Stimulated activated CD8-positive, alpha-beta memory T cell treated with anti-CD3 and anti-CD28 coated beads, Interleukin-15, amount 100 ng/mL, for 4 hours (primary cell): Measurements from ENCODE around the gene EXTL2.
"Not testable (repeated sequence)": the region's sequence is repeated elsewhere in the genome, so short reads cannot be mapped to it uniquely, and the experiment has no call there.

Experiments used
- DNase-seq, 2 donors: peaks; one replicate each; pipeline ENCODE4 v3.0.0-alpha.2; 2020; ENCODE audit warnings: low read depth in 2 of 2

Gene EXTL2, protein sequence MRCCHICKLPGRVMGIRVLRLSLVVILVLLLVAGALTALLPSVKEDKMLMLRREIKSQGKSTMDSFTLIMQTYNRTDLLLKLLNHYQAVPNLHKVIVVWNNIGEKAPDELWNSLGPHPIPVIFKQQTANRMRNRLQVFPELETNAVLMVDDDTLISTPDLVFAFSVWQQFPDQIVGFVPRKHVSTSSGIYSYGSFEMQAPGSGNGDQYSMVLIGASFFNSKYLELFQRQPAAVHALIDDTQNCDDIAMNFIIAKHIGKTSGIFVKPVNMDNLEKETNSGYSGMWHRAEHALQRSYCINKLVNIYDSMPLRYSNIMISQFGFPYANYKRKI

GRCh38 chr1:100894603-100895539, at the start of gene EXTL2:
Gene EXTL2 (minus strand): TSS chr1:100894842. CDS start chr1:100888757, 6,085 bp downstream.
- peak; percentile 24 to 31 for DNase-seq

GRCh38 chr1:100943533-100943932, 48.9 kb upstream of the EXTL2 start:
- no peak for DNase-seq

GRCh38 chr1:100942304-100943046, 47.8 kb upstream of the EXTL2 start:
- DNase-seq: no peak

DNA sequence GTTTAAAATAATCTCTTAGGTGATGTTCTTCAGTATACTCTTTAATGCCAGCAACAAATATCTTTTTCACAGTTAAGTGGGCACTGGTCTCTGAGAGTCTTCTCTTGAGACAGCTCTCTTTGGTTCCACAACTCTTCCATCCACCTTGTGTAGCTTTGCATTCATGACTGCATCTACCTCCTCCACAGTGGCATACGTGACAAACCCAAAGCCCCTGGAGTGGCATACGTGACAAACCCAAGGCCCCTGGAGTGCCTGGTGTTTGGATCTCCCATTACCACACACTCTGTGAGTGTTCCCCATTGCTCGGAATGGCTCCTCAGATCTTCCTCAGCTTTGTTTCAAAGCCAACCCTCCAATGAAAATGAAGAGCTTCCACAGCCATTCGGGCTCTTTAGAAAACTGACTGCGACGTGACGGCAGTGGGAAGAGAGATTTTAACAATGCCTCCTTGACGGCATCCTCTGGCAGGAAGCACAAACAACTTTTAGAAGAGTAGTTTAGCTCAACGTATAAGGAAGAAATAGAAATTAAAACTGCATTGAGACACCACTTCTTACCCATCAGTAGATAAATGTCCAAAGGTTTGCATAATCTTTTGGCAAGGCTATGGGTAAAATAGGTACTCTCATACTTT, 47.1 kb upstream of the EXTL2 start:
- no peak for DNase-seq

DNA sequence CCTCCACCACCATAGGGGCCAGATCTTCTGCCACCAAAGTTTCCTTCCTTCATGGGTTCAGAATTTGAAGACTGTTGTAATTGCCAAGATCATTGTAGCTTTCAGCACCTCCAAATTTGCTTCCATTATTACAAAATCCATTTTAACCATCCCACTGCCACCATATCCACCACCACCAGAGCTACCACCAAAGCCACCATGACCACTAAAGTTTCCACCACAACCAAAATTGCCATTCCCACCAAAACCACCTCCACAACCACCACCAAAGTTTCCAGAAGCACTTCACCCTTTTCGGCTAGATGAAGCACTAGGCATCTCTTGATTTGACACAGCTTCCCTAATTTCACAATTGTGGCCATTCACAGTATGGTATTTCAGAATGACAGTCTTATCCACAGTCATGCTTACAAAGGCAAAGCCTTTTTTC, 46.5 kb upstream of the EXTL2 start:
- no peak for DNase-seq

DNA sequence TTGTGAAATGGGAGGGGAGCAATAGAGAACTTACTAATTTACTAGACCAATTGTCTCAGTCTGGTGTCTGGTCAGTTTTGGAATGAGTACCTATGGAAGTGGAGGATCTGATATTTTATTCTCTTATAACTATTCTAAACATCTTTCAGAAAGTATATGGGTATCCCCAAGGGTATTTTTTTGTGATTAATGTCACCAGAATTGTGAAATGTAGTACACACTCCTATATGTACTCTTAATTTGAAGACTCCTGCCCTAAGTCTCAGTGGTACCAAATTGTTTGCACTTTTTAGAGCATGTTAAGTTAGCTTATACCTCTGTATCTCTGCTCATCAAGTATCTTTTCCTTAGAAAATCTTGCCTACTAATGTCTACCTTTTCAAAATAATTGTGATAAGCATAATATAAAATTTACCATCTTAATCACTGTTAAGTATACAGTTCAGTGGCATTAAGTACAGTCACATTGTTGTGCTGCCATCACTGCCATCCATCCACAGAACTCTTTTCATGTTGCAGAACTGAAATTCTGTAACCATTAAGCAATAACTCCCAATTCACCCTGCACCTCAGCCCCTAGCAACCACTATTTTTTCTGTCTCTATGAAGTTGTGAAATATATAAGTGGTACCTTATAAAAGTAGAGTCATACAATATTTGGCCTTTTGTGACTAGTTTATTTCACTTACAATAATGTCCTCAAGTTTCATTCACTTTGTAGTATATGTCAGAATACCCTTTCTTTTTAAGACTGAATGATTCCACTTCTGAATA, 41.7 kb upstream of the EXTL2 start:
- no peak for DNase-seq

GRCh38 chr1:100933555-100933954, 38.9 kb upstream of the EXTL2 start:
- not testable (repeated sequence) for DNase-seq

GRCh38 chr1:100931716-100932115, 37.1 kb upstream of the EXTL2 start:
- DNase-seq: no peak

GRCh38 chr1:100930494-100930893, 35.9 kb upstream of the EXTL2 start:
- no peak for DNase-seq

- no peak for DNase-seq
Observed at GRCh38 chr1:100928128-100928527, 33.5 kb upstream of the EXTL2 start.

- no peak for DNase-seq
Observed at GRCh38 chr1:100927276-100927675, 32.6 kb upstream of the EXTL2 start.

DNA sequence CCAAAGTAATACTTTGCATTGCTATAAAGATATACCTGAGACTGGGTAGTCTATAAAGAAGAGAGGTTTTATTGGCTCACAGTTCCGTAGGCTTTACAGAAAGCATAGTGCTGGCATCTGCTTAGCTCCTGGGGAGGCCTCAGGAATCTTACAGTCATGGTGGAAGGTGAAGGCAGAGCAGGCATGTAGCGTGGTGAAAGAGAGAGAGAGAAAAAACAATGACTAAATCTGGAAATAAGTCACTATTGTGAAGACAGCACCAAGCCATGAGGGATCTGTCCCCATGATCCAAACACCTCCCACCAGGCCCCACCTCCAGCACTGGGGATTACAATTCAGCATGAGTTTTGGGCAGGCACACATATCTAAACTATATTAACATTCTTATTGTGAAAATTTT, 31.6 kb upstream of the EXTL2 start:
- DNase-seq: no peak

DNA sequence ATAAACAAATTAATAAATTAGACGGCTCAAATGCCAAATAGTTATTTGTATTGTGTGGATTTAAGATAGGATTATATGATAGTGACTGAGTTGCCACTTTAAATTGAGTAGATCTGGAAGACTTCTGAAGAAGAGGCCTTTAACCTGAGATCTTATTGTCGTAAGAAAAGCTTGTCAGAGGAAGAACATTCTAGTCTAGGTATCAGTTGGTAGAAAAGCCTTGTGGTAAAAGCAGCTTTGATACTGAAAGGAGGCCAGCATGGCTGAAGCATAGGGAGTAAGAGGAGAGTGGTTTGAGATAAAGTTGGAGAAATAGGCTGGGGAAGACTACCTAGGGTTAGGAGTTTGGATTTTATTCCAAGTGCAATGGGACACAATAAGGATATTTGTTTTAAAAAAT, 30.3 kb upstream of the EXTL2 start:
- no peak for DNase-seq

GRCh38 chr1:100924212-100924611, 29.6 kb upstream of the EXTL2 start:
- DNase-seq: no peak

DNA sequence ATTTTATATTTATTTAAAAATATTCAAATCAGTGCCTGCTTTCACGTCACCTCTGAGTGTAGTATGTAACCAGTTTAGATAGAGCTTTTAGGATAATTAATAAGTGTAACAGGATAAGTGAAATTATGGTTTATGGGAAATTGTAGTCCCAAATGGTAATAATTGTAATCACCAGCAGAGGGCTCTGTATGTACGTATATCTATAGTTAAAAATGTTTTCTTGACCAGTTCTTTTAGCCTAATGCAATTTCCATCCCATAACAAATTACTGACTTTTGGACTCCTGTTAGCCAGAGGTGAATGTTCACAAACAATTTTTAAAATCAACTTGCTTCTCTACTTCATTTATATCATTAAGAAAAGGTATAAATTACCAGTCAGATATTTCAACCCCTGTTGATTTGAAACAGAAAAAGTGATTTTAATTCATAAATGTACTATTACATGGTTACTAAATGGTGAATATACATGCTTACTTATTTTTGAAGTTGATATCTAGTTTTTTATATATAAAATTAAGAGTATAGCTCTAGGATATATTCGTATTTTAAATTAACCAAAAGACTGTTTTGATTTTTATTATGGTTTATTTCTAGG, 26.6 kb upstream of the EXTL2 start:
- no peak for DNase-seq

DNA sequence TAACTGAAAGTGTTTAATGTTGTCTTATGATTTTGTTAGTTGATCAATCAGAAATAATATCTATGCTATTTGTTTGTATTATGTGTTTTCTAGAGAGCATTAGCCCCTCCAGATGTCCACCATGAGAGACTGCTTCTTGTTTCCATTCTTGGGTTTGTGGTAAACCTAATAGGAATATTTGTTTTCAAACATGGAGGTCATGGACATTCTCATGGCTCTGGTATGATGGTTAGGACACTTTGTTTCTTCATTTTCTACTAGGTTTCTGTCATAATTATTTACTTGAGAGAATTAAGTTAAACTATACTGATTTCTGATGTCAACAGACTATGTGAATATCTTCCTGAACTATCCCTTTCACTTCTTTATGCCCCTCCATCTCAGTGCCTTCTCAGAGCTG, 17.4 kb upstream of the EXTL2 start:
- no peak for DNase-seq

DNA sequence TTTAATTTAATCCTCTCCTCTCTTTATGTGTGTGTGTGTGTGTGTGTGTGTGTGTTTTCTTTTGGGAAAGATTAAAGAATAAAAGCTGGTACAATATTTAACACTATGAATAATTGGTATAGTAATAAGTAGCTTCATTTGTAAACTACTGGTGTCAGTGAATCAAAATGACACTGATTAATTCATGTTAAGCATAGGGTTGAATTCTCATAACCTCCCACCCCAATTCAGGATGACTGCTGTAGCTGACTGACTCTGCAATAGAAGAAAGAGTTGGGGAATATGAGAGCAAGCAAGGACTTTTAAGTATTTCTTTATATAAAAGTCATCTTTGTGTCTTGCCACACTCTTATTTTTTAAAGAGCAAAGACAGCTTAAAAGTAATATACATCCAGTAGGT, 14.4 kb upstream of the EXTL2 start:
- DNase-seq: no peak

DNA sequence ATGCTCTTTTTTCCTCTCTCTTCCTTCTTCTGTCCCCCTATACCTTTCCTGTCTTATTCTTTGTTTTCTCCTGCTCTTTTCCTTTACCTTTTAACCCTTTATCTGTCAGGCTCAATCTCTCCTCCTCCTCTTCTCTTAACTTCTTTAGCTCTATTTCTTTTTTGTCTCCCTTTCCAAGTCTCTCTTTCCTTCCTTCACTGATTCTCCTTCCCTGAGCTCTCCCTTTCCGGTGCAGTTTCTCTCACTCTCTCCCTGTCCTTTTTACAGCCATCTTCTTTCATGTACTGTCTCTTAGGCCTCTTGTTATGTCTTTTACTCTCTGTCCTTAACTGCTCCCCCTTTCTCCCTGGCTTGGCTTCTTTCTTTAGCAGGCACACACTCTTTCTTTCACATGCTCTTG, 13.2 kb upstream of the EXTL2 start:
- DNase-seq: no peak

DNA sequence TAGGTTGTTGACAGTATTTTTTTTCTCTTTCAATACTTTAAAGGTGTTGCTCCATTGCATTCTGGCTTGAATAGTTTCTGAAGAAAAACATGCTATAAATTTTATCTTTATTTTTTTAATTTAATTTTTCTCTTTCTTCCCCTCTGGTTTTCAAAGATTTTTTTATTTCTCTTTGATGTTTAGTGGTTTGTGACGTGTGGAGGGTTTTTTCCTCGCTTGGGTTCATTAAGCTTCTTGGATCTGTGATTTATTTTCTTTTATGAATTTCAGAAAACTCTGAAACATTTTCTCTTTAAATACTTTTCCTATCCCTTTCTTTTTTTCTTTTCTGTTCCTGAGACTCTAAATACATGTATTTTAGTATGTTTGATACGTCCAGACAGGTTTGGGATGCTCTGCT, 10.5 kb upstream of the EXTL2 start:
- DNase-seq: no peak

- DNase-seq: no peak
Observed at GRCh38 chr1:100904528-100904927, 9.9 kb upstream of the EXTL2 start.

- no peak for DNase-seq
Observed at GRCh38 chr1:100903777-100904176, 9.1 kb upstream of the EXTL2 start.
